NCI-H1694 treated with DMSO at 0.1 percent for 48 hours (cell line): Measurements from ENCODE around the gene CES1.
"Not testable (repeated sequence)": the region's sequence is repeated elsewhere in the genome, so short reads cannot be mapped to it uniquely, and the experiment has no call there.

Source experiments
- DNase-seq: peaks from one replicate; lab custom pipeline; 2025; lab: John Stamatoyannopoulos, UW

CES1 gene

DNA sequence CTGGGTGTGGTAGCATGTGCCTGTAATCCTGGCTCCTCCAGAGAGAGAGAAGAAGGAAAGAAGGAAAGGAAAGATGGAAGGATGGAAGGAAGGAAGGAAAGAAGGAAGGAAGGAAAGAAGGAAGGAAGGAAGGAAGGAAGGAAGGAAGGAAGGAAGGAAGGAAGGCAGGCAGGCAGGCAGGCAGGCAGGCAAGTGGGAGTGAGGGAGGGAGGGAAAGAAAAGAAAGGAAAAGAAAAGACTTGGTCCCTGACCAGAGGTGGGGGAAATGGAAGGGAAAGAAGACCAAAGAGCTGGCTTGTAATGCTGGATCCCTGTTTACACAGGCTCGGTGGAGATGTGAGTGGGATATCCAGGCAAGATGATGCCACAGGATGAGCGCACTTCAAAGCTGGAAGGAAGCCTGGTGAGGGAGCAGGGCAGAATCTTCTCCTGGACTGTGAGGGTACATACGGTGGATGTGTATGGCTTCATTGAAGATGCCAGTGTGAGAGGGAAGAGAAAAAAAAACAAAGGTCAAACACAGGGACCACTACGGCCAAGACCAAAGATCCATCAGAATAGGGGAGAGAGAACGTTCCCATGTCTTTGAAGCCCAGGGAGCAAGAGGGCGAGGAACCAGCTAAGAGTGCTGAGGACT is 2.1 kb downstream of the CES1 start:
- DNase-seq, result no peak

DNA sequence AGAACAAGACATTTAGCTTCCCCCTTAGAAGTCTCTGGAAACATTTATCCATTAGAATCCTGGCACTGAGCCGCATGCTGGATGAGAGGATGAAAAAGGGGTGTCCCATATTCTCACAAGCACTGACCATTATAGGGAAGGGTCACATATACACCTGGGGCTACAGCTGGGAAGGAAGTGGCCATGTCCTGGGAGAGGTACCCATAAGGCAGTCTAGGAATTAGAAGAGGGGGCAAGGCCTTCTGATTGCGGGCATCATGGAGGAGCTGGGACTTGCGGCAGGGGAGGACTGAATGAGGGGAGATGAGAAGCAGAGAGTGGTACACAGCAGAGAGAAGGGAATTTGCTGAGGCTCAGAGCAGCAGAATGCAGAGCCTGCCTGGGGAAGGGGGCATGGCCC is 3.7 kb downstream of the CES1 start:
- DNase-seq, result not testable (repeated sequence)

DNA sequence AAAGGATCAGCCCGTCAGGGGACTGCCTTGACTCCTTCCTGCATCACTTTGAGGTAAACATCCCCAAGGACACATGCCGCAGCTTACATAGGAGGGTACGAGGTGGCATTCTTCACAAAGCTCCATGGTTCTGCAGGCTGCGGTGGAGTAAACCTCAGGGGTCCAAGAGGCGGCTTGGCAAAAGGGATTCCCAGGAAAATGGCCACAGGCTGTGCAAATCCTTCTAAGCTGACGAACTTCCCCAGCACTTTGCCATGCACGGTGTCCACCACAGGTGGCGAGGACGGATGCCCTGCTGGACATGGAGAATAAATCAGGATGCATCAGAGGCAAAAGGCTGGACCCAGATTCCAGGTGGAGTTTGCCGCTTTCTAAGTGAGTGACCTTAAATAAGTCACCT is 4.2 kb downstream of the CES1 start:
- DNase-seq, result no peak

DNA sequence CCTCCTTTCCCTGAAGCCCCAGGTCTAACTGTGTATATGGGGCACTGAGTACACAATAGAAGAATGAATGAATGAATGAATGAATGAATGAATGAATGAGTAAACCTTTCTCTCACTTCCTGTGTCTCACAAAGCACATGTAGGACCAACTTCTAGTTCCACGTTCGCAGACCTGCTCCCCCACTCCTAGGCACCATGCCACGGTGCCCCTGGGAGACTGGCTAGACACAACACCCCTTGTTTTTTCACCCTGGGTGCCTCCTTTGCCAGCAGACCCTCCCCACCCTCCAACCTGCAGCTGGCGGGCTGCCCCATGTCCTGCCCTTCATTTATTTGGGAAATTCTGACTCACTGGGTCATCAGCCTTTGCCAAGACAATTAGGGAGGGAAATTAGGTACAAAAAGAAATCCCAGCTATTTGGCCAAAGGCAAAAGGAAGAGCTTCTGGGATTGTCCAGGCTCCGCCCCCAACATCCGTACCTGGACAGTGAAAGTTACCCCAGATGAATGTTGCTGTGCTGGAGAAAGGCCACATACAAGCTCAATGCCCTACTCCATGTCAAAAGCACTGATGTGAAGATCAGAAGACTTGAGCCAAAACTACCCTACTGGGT is 7.7 kb downstream of the CES1 start:
- DNase-seq, result no peak

DNA sequence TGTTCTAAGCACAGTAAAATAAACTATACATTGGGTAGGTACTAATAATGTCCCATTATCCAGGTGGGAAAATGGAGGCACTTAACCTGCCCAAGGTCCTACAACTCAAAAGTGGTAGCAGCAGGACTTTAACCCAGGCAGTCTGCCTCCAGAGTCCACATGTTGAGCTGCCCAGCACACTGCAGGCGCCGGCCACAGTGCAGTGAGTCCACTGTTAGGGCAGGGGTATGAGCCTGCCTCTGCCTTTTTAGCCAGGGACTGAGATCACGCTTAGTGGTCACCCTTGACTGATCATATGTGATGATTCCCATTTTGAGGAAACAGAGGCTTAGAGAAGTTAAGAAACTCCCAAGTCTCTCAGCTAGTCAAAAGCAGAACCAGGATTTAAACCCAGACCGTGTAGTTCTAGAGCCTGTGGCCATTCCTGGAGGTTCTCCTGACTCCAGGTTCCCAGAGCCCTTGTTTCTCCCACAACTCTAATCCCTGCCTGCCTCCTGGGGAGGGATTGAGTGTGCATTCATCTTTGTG is 8.4 kb downstream of the CES1 start:
- DNase-seq, result no peak

DNA sequence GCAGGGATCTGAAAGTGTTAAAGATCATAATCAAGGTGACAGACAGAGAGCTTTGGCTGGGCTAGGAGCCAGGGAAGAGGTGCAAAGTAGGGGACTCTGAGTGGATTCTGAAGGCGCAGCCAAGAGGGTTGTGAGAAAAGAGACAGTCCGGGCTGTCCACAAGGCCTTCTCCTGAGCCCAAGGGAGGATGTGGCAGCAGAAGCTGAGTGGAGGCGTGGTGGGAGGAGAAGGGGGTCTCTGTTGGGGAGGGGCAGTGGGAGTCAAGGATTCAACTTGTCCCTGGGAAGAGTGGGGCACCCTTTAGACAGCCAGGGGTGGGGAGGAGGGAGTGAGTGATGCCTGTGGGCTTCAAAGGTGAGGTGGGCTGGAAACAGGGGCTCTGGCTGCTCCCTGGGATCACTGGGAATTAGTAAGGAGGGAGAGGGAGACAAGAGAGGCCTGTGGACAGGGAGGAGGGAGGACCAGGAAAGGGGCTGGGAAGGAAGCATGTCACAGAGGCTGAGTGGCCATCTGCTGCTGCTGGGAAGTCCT is 10.6 kb downstream of the CES1 start:
- no peak for DNase-seq

DNA sequence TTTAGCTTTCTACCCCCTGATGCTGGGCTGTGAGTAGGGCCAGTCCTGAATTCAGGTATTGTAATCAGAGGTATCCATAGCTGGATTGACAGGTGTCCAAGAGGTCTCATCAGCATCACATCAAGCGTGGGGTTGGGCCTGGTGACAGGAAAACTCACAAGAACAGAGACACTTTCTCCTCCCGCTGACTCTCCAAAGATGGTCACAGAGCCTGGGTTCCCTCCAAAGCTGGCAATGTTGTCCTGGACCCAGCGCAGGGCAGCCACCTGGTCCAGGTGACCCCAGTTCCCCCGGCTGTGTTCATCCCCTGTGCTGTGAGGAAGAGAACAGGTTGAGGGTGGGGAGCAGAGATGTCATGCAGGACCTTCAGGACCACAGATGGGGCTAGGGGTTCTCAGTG is 11.7 kb downstream of the CES1 start:
- no peak for DNase-seq

DNA sequence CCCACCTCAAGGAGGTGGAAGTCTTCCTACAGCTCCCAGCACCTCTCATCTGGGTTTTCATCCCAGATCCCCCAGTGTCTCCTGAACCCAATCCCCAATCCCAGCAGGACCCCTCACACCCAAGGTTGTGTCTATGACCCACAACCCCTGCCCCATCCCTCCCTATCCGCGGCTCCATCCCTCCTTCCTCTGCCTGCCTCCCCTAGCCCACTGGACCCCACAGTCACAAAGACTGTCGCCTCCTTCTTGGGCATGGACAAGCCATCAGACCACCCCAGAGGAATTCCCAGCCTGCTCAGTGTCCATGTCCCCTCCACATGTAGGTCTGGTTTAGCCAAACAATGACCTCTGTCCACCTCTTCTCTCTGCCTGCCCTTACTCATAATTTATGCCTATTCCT is 12.3 kb downstream of the CES1 start:
- no peak for DNase-seq

DNA sequence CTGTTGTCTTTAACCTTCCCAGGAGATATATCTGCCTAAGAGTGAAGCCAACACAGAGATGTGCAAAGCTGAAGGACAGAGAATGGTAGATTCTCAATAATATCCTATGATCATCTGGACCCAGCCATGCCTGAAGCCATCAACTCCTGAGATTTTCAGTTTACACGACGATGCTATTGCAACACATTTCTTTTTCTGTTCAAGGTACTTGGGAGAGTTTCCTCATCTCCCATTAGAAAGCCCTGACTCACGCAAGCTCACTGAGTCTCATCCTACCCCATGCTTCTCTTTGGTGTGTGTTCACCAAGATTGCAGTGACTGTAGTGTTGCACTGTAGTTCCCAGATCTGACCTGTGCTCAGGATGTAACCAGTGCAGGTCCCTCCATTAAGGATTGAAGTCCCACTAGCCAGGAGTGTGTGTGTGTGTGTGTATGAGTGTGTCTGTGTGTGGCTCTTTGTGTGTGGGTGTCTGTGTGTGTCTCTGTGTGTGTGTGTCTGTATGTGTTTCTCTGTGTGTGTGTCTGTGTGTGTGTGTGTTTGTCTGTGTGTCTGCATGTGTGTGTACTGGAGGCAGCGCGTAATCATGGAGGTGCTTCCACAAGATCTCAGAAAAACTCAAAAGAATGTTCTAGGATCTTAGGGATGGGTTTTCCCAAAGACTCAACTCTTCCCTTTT is 15.5 kb downstream of the CES1 start:
- no peak for DNase-seq

DNA sequence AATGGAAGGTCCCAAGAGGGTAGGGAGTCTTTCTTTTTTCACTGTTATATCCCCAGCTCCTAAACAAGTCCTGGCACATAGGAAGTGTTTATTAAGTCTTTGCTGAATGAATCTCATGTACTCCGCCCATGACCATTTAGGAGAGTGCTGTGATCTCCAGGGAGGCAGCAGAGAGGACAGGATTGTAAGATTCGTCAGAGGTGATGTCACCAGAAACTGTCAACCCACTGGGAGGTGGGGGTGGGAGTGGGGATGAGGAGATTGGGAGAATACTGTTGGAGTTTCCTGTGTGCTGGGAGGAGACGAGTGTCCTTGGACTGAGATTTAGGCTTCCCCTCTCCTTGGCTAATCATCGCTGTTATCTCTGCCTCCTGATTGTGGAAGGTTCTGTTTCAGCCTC is 16.7 kb downstream of the CES1 start:
- DNase-seq, result not testable (repeated sequence)

DNA sequence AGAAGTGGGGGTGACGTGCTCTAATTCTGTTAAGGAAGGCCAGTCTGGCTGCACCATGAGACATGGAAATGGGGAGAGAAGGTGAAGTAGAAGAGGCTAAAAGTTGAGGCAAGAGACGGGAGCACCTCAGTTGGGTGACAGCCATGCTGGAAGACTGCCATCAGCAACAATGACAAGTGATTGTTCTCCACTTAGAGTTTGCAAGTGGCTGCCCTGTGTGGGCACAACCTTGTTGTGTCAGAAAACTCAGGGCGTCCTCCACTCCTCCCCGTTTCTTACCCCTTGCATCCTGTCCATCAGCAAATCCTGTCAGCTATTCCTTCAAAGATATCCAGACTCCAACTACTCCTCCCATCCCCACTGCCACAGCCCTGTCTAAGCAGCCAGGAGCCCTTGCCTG is 17.6 kb downstream of the CES1 start:
- DNase-seq, result no peak

DNA sequence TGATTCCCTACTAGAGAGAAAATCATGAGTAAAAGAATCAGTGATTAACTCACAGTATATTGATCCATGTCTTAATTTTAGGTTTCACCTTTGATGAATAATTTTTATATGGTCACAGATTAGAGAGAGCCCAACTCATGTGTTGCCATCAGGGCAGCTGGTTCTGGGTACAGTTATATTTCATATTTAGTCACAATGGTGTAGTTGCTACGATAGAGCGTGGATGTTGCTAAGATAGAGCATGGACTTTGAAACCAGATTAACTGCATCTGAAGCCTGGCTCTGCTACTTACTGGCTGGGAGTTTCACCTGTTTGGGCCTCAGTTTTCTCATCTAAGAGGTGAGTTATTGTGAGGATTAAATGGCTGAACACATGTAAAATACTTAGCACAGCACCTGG is 18.7 kb downstream of the CES1 start:
- not testable (repeated sequence) for DNase-seq

DNA sequence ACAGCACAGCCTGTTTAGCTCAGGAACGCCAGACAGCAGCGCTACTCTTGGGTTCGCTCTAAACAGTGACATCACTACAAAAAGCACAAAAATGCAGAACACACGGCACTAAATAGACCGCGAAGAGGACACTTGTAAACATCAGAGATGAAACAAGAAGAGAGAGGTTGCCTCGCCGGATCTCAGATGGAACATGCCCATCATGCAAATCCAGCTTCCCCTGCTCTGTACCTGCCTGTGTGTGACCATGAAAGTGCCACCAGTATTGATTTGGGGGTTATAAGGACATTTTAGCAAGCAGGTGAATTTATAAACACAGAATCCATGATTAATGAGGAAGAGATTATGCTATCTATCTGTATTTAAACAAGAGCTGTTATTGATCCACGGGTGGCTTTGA is 19.2 kb downstream of the CES1 start:
- DNase-seq, result not testable (repeated sequence)

DNA sequence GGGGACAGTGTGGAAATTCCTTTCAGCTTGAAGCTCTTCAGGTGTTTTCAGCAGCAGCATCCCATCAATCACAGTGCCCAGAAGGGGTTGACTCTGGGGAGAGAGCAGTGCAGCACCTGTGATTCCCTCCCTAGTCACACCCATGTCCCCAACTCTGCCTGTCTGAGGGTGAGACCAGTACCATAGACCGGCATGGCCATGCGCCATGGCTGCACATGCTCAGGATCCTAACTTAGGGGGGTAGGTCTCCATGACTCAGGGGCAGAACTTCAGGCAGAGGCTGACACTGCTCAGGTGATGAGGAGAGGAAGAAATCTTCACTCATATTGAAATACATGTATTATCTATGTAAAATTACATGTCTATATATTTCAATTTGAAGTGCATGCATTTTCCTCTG is 19.9 kb downstream of the CES1 start:
- no peak for DNase-seq

DNA sequence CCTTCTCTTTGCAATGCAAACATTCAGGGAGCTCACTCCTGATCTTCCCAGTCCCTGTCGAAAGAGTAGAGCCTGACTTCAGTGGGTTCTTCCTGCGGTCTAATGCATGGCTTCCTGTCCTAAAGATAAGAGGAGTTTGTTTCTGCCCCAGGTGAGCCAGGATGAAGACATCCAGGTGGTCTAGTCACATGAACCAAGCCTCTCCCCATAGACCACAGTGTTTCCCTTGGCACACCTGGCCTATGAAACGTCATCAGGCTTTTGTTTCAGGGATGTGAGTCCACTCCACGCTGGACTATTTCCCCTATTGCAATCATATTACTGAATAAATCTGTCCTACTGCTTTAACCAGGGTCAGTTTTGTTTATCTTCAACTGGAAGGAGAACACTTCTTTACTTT is 21.1 kb downstream of the CES1 start:
- DNase-seq, result no peak

DNA sequence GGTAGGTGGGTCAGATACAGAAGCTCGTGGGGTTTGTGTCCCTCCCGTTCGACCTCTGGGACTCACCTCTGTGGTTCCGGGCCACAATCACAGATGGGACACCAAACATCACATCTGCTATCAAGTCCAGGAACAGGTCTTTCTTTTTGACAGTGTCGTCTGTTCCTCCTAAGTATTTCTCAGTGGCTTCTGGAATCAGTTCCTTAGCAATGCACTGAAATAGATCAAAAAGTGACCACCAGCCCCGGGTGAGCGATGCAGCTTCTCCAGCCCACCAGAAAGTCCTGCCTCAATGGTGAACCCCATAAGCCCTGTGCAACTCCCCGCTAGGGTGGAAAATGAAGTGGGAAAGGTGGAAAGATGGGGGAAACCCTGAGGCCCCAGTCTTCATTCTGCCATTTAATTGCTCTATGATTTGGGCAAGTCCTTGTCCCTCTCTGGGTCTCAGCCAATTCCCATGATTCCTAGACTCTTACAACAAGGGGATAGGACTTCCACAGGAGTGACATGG is 22.4 kb downstream of the CES1 start:
- DNase-seq, result no peak

DNA sequence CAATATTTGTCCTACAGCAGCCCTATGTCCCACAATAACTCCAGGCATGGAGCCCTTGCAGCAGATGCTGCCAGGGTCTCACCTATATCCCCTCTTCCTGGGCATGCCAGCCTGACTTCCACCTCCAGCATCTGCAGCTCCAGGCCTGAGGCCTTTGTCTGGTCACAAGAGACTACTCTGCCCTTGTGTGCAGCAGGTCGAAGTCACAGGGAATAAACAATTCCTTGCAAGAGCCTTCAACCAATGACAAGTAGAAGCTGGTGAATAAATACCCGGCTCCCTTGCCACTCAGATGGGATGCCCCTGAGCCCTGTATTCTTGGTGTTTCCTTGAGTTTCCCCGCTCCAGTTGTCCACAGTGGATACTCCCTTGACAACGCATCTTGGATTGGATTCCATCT is 23.0 kb downstream of the CES1 start:
- no peak for DNase-seq

DNA sequence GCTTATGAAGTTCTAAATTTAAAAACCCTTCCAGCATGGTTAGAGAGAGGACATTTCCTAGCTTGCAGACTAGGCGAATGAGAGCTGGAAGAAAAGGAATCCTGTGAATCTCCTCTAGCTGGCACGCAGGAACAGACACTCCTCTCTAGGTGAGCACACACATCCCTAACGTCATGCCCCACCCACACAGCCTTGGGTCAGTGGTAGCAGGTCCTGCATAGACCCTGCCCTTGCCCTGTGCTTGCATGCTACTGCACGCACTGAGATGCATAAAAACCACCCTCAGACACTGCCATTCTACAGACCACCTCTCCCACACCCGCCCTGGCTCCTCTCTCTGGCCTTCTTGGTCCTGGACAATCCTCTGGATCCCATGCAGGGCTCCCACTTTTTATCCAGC is 23.5 kb downstream of the CES1 start:
- no peak for DNase-seq

DNA sequence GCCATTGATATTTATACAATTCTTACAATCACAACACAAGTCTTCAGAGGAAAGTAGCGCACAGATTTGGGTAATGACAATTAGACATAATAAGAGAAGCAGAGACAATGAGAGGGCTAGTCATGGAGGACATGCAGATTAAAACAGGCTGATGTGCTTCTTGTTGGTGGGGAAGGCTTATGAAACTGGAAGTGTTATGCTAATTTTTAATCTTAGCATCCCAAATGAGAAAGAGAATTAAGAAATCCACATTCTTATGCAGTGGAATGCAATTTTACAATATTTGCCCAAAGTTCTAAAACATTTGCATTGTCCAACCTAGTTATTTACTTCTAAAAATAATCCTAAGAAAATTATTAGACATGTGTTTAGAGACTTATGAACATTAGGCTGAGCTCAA is 24.6 kb downstream of the CES1 start:
- DNase-seq, result not testable (repeated sequence)

DNA sequence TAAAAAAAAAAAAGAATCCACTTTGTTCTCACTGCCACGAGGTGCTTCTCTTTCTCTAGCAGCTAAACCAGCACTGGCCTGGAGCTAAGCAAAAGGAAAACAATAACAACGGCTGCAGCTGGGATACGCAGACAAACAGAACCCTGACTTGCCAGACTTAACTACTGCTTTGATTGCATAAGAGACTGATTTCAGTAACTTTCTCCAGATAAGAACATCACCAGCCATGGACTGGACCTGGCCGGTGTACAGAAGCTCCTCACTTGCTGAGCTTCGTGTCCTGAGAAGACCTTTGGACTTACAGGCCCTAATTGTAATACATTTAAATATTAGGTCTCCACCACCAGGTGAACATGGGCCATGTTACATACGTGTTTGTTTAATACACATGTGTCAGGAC is 27.8 kb downstream of the CES1 start:
- DNase-seq, result not testable (repeated sequence)

DNA sequence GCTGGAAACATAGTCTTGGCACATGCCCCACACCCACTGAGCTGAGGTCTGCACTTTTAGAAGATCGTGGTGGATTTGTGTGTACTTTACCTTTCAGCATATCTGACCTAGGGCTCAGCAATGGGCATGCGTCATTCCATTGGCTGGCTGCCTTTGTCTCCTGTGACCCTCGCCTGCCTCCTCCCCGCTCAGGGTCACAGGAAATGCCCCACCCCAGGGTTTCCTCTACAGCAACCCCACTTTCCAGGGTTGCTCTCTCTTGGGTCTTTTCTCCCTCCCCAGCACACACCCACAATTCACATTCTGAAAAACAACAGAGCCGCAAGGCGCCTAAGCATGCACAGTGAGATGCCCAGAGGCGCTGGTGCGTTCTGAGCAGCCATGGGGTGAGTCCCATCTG is 29.2 kb downstream of the CES1 start:
- DNase-seq, result not testable (repeated sequence)

DNA sequence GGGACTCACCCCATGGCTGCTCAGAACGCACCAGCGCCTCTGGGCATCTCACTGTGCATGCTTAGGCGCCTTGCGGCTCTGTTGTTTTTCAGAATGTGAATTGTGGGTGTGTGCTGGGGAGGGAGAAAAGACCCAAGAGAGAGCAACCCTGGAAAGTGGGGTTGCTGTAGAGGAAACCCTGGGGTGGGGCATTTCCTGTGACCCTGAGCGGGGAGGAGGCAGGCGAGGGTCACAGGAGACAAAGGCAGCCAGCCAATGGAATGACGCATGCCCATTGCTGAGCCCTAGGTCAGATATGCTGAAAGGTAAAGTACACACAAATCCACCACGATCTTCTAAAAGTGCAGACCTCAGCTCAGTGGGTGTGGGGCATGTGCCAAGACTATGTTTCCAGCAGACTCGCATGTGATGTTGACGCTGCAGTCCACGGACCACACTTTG is 39.9 kb downstream of the CES1 start:
- not testable (repeated sequence) for DNase-seq

DNA sequence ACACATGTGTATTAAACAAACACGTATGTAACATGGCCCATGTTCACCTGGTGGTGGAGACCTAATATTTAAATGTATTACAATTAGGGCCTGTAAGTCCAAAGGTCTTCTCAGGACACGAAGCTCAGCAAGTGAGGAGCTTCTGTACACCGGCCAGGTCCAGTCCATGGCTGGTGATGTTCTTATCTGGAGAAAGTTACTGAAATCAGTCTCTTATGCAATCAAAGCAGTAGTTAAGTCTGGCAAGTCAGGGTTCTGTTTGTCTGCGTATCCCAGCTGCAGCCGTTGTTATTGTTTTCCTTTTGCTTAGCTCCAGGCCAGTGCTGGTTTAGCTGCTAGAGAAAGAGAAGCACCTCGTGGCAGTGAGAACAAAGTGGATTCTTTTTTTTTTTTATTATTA is 41.4 kb downstream of the CES1 start:
- not testable (repeated sequence) for DNase-seq
